Gastrocnemius medialis (tissue), 4 donors: ENCODE measurements around the gene GPC6.

ENCODE experiments used
- POLR2A ChIP-seq, 2 donors: fragments of 450-650 bp; IDR thresholded peaks; one replicate each; pipeline ENCODE4 v1.6.1; 2017; ENCODE audit warnings: antibody characterized with exemption in 2 of 2, mild to moderate bottlenecking in 2 of 2, moderate library complexity in 2 of 2
- TF ChIP-seq, protein P1 (sequence below), 5 experiments: fragments of 450-650 bp in 3 of 5; fragments of 200-600 bp in 2 of 5; sonication (generic) in 2 of 5; IDR thresholded peaks in 4 of 5; conservative IDR thresholded peaks in 1 of 5; 1 replicate in 4 of 5; 2 replicates in 1 of 5; pipeline ENCODE4 v1.5.1; 2016 to 2019; ENCODE audit warnings: antibody characterized with exemption in 5 of 5, mild to moderate bottlenecking in 3 of 5, moderate library complexity in 3 of 5

DNA sequence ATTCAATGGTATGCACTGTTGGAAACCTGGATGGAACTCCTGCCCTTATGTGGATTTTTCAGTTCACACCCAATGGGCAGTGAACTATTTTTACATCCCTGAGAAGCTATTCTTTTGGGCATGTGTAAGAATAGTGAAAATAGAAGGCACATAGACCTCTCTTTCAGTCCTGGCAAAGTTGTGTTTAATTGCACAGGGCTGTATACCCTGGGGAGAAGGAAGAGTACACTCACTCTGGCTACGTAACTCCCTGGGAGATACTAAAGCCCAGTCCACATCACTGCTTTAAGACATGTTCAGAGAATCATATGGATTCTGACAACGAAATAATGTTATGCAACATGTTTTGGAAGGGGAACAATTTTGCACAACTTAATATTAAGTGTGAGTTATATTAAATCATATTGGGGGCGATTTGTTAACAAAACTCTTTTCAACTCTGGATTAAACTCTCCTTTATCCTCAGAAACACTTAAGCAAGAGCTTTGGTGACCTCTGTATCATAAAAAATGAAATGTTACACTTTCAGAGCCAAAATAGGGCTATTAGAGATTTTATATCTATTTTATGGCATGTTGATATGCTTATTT is 1086.8 kb downstream of the GPC6 start:
- TF ChIP-seq, protein P1, sequence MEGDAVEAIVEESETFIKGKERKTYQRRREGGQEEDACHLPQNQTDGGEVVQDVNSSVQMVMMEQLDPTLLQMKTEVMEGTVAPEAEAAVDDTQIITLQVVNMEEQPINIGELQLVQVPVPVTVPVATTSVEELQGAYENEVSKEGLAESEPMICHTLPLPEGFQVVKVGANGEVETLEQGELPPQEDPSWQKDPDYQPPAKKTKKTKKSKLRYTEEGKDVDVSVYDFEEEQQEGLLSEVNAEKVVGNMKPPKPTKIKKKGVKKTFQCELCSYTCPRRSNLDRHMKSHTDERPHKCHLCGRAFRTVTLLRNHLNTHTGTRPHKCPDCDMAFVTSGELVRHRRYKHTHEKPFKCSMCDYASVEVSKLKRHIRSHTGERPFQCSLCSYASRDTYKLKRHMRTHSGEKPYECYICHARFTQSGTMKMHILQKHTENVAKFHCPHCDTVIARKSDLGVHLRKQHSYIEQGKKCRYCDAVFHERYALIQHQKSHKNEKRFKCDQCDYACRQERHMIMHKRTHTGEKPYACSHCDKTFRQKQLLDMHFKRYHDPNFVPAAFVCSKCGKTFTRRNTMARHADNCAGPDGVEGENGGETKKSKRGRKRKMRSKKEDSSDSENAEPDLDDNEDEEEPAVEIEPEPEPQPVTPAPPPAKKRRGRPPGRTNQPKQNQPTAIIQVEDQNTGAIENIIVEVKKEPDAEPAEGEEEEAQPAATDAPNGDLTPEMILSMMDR (IDR thresholded peaks at IDR 0.05 in 4 of 5, conservative IDR thresholded peaks at IDR 0.05 in 1 of 5) = no peak
- TF ChIP-seq POLR2A (IDR thresholded peaks at IDR 0.05) = no peak
